Measurements from ENCODE around the gene AP2A1. TPM values are rescaled to one million over a fixed set of nuclear protein-coding genes. Genes with fewer than 3 reads are reported as not detected.

The AP2A1 gene
- total and polyA plus RNA-seq, 9 of the 15 experiments (the other 6 are each of a cell fraction or from before 2014, with no cell fraction given), result 0.55 to 150 (median 31.9) TPM

GRCh38 chr19:49817964-49818648 is 51.3 kb downstream of the AP2A1 start, which contains the start of gene MED25 (continued):
- TF ChIP-seq E2F8 (IDR thresholded peaks at IDR 0.05; ENCODE audit: low read depth, partially characterized antibody) (peak; percentile 69), TOE1 (IDR thresholded peaks at IDR 0.05; ENCODE audit: borderline replicate concordance) (no peak; the same call in none of the 2 replicates), TOE1 (CRISPR knock-in tag; IDR thresholded peaks at IDR 0.05; ENCODE audit: borderline replicate concordance, low read depth) (no peak), CREB5 (CRISPR knock-in tag; IDR thresholded peaks at IDR 0.05) (no peak), ATF1 (CRISPR knock-in tag; IDR thresholded peaks at IDR 0.05) (no peak), ATF1 (tag; IDR thresholded peaks at IDR 0.05) (peak; percentile 78), SAP30 (IDR thresholded peaks at IDR 0.05; ENCODE audit: borderline replicate concordance, insufficient read depth, low read depth, low read length, poor library complexity, severe bottlenecking) (no peak), ZNF764 (CRISPR knock-in tag; IDR thresholded peaks at IDR 0.05; ENCODE audit: low read depth) (no peak), SP1 (CRISPR knock-in tag; IDR thresholded peaks at IDR 0.05) (peak; percentile 76), ZNF165 (CRISPR knock-in tag; IDR thresholded peaks at IDR 0.05; ENCODE audit: borderline replicate concordance) (no peak), DDX20 (tag; IDR thresholded peaks at IDR 0.05; ENCODE audit: low read depth) (no peak), TBL1XR1 (IDR thresholded peaks at IDR 0.05; ENCODE audit: low read length in 2 of 2) (0 out of 4 replicates have a peak, but pooled peaks of 1 of the 2 experiments have one; percentile 17), ZBTB49 (CRISPR knock-in tag; IDR thresholded peaks at IDR 0.05; ENCODE audit: borderline replicate concordance) (0 out of 2 replicates have a peak, but pooled peaks have one; percentile 18), POLR2A (conservative IDR thresholded peaks at IDR 0.05) (peak; percentile 73), ZNF436 (CRISPR knock-in tag; IDR thresholded peaks at IDR 0.05) (no peak), ATF4 (CRISPR knock-in tag; IDR thresholded peaks at IDR 0.05) (peak; percentile 39; the same call in 1 of the 2 replicates), TEAD1 (CRISPR knock-in tag; IDR thresholded peaks at IDR 0.05) (peak; percentile 49 to 68; a peak in 3 of 4 replicates), BHLHE40 (IDR thresholded peaks at IDR 0.05; ENCODE audit: low read length) (0 out of 2 replicates have a peak, but pooled peaks have one; percentile 8), PHF20 (IDR thresholded peaks at IDR 0.05; ENCODE audit: partially characterized antibody) (peak; percentile 55), ZNF232 (CRISPR knock-in tag; IDR thresholded peaks at IDR 0.05) (no peak; the same call in 1 of the 2 replicates), SMAD3 (CRISPR knock-in tag; conservative IDR thresholded peaks at IDR 0.05) (peak; percentile 77; the same call in 1 of the 2 replicates)
